DMS79 treated with DMSO at 0.1 percent for 48 hours (cell line): Measurements from ENCODE around the gene ZNF512B.
A peak's percentile ranks its signal among the peaks of the same experiment; 100 is the strongest.
"Not testable (repeated sequence)": the region's sequence is repeated elsewhere in the genome, so short reads cannot be mapped to it uniquely, and the experiment has no call there.

ENCODE experiments used
- DNase-seq: peaks from one replicate; lab custom pipeline; 2025; lab: John Stamatoyannopoulos, UW

The ZNF512B gene, protein sequence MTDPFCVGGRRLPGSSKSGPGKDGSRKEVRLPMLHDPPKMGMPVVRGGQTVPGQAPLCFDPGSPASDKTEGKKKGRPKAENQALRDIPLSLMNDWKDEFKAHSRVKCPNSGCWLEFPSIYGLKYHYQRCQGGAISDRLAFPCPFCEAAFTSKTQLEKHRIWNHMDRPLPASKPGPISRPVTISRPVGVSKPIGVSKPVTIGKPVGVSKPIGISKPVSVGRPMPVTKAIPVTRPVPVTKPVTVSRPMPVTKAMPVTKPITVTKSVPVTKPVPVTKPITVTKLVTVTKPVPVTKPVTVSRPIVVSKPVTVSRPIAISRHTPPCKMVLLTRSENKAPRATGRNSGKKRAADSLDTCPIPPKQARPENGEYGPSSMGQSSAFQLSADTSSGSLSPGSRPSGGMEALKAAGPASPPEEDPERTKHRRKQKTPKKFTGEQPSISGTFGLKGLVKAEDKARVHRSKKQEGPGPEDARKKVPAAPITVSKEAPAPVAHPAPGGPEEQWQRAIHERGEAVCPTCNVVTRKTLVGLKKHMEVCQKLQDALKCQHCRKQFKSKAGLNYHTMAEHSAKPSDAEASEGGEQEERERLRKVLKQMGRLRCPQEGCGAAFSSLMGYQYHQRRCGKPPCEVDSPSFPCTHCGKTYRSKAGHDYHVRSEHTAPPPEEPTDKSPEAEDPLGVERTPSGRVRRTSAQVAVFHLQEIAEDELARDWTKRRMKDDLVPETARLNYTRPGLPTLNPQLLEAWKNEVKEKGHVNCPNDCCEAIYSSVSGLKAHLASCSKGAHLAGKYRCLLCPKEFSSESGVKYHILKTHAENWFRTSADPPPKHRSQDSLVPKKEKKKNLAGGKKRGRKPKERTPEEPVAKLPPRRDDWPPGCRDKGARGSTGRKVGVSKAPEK

DNA sequence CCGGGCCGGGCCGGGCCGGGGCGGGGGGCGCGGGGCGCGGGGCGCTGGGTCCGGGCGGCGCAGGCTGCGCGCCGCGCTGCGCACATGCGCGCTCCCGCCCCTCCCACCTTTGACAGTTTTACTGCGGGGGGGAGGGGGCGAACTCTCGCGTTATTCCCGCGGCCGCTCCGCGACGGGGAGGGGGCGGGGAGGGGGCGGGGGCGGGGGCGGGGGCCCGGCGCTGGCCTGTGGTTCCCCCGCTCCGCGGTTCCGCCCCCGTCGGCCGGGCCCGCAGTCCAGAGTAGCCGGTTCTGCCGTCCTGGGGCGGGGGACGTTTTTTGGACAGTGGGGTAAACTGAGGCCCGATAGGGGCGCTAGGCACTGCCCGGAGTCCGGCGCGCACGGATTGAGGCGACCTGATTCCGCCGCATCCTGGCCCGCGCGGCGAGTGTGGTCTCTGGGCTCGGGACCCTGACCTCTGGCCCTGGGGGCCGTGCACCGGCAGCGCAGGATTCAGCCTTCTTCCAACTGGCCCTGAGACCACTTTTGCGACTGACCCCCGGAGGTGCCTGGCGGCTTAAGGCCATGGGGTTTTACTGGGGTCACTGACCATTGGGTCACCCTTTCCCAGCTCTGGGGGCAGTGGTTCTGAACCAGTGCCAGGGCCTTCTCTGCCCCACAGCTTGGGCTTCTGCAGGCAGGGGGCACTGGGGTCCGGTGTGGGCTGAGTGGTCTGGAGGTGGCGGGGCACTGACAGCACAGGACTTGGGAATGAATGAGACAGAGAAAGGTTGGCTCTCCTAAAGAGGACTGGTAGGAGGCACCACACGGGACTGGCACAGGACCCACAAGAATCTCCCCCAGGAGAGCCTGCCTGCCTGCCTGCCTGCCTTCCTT lies at the start of gene ZNF512B:
ZNF512B (minus strand) TSS at position 93 of the 876 bp plus-strand sequence. CDS start 1,980 bp downstream, outside the sequence.
- DNase-seq = peak; percentile 52

DNA sequence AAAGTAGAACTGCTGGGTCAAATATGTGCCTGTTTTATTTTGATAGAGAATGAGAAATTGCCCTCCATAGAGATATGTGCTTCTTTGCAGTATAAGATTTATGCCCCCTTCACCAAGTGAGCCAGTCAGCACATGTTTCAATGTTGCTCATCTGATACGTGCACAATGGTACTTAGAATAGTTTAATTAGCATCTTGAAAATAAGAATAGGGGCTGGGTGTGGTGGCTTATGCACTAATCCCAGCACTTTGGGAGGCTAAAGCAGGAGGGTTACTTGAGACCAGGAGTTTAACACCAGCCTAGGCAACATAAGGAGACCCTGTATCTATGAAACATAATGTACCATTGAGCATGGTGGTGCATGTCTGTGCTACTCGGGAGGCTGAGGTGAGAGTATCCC lies 45.9 kb upstream of the ZNF512B start:
- DNase-seq = no peak

DNA sequence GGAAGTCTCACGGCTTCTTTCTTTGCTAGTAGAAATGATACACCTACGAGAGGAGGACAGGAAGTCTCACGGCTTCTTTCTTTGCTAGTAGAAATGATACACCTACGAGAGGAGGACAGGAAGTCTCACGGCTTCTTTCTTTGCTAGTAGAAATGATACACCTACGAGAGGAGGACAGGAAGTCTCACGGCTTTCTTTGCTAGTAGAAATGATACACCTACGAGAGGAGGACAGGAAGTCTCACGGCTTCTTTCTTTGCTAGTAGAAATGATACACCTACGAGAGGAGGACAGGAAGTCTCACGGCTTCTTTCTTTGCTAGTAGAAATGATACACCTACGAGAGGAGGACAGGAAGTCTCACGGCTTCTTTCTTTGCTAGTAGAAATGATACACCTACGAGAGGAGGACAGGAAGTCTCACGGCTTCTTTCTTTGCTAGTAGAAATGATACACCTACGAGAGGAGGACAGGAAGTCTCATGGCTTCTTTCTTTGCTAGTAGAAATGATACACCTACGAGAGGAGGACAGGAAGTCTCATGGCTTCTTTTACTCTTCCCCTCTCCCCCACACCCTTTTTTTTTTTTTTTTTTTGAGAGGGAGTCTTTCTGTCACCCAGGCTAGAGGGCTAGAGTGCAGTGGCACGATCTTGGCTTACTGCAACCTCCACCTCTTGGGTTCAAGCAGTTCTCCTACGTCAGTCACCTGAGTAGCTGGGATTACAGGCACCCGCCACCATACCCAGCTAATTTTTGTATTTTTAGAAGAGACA lies 42.8 kb upstream of the ZNF512B start:
- DNase-seq = not testable (repeated sequence)

DNA sequence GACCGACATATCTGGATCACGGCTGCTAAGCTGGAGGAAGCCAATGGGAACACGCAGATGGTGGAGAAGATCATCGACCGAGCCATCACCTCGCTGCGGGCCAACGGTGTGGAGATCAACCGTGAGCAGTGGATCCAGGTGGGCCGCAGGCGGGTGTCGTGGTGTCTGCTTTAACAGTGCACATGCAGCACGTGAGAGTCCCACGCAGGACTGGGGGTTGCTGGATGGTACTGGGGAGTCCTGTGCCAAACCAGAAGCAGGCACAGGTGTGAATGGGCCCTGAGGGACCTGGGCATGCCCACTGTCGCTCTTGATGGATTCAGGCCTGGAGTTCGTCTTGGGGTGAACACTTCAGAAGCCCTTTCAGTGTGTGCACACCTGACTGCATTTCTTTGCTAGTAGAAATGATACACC lies 41.6 kb upstream of the ZNF512B start:
- DNase-seq = no peak

DNA sequence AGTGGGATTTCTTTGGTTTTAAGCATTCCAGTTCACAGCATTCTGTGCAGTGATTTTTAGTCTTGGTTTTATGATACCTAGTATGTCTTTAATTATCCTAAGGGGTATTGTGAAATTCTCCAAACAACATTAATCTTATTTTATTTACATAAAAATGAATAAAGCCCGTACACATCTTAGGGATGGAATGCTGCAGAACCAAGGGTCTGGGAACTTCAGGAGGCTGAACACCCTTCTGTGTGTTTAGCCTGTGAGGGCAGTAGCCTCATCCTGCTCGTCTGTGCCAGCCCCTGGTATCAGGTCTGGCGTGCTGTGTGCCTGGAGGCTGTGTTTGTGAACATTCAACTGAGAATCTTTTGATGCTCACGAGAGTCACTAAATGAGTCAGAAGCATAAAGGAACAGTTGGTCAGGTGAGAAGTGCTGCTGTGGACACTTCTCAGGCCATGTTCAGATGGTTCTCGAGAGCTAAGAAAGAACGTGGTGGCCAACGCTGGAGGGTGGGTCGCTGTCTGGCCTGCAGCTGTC lies 41.0 kb upstream of the ZNF512B start:
- no peak for DNase-seq

DNA sequence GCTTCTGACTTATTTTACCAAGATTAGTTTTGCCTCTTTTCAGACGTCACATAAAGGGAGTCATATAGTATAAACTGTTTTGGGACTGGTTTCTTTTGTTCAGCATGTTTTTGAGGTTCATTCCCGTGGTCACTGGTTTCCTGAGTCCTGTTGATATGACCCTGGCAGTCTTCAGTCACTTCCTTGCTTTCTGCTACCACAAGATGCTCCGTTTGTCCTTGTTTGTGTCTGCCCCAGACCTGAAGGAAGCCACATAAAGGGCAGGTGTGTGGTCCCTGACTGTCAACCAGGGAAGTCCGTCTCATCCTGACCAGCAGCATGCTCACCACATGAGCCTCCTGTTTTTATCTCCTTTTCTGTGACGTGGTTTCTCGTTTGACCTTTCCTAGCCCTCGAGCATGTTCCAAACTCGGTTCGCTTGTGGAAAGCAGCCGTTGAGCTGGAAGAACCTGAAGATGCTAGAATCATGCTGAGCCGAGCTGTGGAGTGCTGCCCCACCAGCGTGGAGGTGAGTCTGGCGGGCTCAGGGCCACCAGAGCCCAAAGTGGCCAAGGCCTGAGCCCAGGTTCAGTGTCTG lies 40.2 kb upstream of the ZNF512B start:
- no peak for DNase-seq

DNA sequence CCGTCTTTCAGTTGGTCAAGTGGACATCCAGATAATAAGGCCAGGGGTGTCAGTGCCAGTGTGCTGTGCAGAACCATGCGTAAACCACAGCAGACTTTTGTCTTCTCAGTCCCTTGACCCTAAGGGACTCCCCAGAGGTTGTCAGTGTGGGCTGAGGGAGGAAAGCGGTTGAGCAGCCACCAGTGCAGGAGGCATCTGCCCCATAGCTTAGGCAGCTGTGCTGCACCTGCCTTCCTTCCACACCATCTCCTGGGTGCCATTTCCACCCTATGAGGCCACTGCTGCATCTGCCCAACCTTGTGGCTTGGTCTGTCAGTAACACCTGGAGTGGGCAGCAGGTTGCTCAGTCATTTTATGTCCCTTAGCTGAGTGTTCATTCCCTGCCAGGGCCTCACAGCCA lies 37.2 kb upstream of the ZNF512B start:
- DNase-seq = no peak

DNA sequence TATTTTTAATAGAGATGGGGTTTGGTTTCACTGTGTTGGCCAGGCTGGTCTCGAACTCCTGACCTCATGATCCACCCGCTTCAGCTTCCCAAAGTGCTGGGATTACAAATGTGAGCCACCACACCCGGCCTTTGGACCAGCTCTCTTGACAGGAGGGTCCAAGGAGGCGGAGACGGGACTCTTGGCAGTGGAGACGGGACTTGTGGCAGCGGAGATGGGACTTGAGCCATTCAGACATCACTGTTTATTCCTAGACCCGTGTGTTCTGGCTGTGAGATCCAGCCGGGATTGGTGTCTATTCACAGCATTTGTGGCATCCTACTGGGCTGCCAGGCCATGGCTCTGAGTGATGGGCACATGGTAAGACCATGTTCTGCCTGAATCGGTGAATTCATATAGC lies 36.8 kb upstream of the ZNF512B start:
- DNase-seq = no peak

DNA sequence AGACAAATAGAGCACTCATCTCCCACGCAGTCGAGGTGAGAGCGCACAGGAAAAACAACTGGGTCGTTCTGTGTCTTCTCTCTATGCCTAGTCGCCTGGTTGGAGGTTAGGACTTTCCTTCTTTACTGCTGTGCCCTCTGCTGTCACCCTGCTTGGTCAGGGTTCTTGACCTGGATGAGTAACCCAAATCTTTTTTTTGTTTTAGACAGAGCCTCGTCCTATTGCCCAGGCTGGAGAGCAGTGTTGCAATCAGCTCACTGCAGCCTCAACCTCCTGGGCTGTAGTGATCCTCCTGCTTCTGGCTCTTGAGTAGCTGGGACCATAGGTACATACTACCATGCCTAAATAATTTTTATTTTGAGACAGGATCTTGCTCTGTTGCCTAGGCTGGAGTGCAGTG lies 35.7 kb upstream of the ZNF512B start:
- no peak for DNase-seq

DNA sequence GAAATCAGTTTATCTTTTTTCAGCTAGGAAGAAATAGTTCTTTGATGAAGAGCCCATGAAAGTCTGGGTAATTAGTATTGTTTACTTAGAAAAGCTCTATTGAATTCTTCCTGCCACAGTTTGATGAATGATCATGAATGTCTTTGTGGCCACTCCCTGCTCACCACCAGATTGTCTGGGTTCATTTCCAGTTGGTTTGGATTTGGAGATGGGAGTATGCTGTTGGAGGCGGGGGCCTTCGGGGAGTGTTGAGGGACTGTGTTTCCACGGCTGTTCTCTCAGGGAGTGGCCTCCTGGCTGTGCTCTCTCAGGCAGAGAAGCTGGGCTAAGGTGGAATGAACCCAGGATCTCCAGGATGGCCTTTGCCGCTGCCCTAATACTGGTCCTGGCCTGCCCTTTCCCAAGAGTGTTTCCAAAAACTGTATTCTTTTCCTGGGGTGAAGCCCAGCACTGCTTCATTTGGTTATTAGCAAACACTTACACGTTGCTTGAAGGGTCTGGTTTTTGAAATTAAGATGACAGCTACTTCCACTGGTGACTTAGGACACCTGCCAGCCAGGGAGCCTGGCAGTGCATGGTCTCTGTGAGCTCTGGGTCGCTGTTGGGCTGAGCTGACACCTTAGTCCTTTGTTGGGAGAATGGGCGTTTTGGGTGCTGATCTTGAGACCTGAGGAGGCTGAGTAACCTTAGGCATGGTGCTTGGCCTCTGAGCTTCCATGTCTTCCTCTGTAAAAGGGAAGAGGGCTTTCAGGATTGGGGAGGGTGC lies 34.4 kb upstream of the ZNF512B start:
- DNase-seq = peak; percentile 84

DNA sequence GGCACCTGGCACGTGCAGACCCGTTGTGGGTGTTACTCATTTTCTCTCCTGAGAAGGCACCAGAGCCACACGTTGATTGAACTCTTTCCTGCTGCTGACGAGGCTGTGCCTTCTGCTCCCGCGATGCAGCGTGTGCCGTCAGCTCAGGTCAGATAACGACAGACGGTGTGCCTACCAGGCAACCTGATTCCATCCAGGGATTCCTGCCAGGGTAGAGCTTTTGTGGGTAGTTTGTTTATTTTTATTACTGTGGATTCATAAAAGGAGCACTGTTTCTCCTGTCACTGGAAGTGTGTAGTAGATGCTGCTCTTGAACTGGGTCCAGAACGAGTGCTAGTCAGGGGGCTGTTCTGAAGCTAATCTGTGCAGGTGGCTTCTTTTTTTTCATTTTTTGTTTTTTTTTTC lies 31.9 kb upstream of the ZNF512B start:
- peak; percentile 92 for DNase-seq

DNA sequence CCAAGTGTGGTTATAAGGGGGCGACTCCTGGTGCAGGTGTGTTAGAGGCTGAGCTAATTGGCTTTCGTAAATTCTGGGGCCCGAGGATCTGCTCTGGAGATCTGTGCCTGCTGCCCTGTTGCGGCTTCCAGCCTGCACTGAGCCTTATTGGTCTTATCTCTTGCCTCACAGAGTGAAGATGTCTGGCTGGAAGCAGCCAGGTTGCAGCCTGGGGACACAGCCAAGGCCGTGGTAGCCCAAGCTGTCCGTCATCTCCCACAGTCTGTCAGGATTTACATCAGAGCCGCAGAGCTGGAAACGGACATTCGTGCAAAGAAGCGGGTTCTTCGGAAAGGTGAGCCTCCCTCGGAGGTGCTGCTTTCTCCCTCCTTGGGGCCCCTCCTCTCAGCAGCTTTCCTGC lies 31.2 kb upstream of the ZNF512B start:
- DNase-seq = no peak

DNA sequence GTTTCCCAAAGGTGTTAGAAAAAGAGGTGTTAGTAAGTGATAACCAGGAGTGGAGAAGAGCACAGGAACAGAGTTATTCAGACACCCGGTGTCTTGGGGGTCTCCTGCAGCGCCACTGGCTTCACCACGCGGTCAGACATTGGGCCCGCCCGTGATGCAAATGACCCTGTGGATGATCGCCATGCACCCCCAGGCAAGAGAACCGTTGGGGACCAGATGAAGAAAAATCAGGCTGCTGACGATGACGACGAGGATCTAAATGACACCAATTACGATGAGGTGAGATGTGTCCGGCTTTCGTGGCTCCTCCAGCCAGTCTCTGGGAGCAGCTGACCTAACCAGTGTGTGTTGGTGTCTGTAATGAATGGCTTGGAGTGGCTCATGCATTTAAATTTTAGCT lies 13.2 kb upstream of the ZNF512B start:
- no peak for DNase-seq

DNA sequence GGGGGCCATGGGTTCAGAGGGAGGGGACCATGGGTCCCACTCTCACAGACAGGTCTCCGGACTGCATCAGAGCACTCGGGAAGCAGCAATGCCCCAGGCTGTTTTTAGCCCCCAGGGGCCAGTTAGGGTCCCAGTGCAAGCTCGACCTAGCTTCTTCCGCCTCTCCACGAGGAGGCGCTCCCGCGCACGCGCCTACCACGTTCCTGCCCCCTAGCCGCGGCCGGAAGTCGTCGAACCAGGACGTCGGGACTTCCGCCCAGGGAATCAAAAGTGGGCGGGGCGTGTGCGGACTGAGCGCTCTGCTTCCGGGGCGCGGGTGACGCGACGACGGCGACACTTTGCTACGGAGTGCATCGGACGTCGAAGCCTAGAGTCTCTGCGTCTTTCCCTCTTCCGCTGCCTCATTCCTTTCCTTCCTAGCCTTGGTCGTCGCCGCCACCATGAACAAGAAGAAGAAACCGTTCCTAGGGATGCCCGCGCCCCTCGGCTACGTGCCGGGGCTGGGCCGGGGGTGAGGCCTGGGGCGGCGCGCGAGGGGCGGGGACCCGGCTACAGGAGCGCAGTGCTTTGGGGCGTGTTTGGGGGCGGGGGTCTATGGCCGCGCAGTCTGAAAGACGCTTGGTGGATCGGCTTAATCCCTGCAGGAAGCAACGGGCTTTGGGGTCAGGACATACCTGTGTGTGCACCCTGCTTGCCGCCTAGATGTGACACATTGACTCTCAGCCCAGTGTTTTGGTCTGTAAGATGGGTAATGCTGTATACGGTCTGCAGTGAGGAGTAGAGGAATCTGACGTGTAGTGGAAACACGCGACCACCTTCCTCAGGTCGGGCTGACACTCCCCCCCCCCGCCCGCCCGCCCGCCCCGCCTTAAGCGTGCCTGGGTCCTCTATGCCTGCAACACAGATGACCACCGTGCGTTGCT lies 11.3 kb upstream of the ZNF512B start, which contains the start of gene PRPF6:
PRPF6 (plus strand) TSS at position 327 of the 923 bp plus-strand sequence; CDS start at position 441, 114 bp downstream.
- DNase-seq = peak; percentile 98

DNA sequence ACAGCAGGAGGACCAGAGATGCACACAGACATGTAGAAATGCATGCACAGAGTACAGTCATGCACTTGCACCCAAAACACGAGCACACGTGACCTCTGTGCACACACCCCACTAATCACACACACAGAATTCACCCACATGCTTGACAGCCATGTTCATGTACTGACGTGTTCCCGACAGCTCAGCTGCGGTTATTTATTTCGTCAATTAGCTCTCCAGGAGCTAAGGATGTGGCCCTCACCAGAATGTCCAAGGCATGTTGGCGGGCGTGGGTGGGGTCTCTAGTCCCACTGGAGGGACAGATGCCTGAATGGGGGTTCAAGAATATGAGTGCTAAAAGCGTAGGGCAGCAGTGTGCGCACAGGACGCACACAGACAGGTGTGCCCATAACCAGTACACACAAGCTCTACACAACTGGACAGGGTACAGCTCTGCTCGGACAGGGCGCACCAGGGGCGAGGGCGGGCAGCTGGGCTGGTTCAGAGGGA lies 10.6 kb upstream of the ZNF512B start:
- no peak for DNase-seq

DNA sequence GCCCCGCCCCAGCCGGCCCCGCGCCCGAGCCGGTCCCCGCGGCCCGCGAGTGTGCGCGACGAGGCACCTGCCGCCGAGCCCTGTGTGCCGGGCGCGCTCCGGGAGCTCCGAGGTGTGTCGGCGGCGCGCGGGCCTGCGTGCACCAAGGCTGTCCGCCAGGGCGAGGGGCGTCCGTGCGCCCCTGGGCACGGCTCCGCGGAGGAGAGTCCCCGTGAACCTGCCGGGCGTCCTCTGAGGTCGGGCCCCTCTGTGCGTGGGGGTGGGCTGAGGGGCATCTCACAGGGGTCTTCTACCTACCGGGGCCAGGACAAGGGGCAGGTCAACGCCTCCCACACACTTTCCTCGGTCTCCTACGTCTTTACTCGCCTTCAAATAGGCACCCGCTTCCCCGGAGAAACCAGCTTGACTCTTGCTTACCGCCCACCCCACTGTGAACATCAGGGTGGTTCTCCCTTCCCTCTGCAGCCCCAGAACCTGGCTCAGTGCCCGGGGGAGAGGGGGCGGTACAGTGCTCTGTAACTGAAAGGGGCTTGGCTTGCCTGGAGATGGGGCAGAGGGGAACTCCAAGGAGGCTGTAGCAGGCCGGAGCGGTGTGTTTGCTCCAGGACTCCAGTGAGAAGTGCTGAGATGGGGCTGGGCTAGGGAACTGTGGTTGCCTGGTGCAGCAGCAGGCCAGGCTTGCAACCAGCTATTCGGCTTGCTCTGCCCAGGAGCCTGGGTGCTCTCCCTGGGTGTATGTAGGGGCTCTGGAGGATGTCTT lies 10.0 kb upstream of the ZNF512B start, which contains the start of gene SAMD10:
SAMD10 (minus strand) TSS at position 86 of the 760 bp plus-strand sequence. CDS start 175 bp downstream, outside the sequence.
- DNase-seq = peak; percentile 80

DNA sequence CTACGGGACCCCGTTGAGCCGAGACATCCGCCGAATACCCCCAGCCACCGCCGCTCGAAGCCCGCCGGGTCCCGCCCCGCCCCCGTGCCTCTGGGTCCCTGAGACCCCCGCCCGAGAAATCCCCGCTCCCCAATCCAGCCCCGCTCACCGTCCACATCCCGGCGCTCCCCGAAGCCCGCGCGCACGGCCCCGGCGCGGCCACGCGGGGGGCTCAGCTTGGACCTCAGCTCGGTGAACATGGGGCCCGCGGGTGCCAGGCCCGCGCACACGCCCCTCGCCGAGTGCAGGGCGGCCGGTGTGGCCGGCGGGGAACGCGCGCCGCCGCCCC lies 9.5 kb upstream of the ZNF512B start:
- no peak for DNase-seq
